ENCODE data around the gene NFIB. TPM values are rescaled to one million over a fixed set of nuclear protein-coding genes. Genes with fewer than 3 reads are reported as not detected.

The NFIB gene
- total RNA-seq, 1 donor from 2014 or later = not detected

DNA sequence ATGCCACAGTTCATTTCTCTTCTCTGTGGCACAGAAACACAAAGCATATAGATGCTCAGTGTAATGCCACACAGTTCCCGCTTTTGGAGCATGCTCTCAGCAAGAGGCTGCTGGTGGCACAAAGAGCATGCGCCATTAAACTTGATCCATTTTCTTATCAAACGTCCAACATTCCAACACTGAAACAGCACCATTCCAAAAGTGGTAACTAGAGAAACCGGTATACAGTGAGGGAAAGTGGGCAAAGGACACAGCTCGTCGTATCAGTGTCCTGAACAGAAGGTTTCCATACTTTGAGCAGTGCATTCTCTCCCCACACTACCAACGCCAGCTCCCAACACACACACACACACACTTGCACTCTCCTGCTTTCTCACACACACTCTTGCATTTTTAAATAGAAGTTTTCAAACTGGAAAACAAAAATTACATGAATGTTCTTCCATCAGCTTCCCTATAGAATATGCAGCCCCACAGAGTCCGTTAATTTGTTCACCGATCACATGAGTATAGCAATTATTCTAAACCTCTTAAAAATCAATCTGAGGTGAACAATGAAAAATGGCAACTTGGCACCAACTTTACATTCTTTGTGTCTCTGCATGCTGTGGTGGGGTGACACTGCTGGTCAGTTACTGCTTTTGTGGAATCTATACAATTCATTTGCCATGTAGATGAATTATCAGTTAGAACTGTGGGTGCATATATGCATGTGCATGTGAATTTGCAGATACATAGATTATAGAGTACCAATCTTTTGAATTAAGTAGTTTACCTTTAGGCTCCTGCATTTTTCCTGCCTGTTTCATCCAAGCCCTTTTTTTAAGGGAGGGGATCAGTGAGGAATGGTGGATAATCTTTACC, 5.7 kb downstream of the NFIB start:
- intact Hi-C loops (cut with micrococcal nuclease) = no loop called here

DNA sequence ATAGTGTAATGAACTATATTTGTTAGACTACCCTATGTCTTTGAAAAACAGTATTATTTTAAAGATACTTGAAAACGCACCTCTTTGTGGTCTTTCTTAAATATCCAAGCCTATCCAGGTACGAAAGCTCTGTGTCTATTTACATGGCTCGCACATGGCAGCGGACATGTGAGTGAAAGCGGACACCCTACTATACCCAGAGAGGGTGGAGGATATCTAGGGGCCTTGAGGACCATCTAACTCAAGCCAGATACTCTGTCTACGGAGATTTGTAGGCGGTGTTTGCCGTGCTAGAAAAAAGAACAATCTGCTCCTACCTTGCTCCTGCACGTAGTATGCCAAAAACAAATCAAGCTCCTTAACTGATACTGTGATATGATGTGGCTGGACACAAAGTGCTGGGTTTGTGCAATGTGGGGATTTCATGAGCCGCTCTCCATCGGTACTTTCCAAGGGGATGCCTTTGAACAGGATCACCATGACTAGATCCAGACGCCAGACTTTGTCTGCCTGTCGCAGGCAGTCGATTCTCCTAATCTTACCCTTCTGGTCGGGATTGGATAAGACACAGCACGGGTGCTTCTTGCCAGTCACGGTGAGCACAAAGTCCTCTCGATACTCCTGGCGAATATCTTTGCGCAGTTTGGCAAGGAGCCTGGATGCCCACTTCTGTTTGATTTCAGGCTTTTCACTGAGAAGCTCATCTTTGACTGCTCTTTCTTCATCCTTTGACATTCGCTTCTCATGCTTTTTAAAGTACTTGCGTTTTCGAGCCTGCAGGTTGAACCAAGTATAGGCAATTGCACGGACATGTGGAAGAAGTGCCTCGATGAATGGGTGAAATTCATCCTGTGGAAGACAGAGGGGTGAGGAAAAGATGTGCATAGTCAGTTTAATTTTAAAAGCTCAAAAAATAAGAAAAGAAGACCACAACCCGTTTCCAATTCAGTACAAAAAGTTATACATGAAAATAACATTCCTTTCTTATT, 7.0 kb downstream of the NFIB start:
- intact Hi-C loops (cut with micrococcal nuclease) = no loop called here

- intact Hi-C loops (cut with micrococcal nuclease) = no loop called here
These were observed 7.8 kb downstream of the NFIB start for GRCh38 chr9:14306188-14306587.

DNA sequence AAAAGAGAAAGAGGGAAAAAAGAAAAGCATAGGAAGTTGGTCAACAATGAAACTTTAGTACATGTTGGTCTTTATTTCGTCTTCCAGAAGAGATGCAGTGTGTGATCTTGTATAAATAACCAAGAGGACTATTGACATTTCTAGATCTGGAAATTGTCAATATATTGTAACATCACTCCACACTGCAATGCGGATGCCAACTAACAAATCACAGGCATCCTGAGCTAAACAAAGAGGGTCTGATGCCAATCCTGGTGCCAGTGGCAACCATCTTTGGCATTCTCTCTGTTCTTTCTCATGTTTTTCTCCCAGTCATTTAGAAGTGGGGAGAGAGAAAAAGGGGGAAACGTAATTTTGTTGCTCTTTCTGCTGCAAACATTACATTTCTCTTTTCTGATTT, 9.7 kb downstream of the NFIB start:
- intact Hi-C loops (cut with micrococcal nuclease) = no loop called here

- intact Hi-C loops (cut with micrococcal nuclease) = no loop called here
These were observed 10.4 kb downstream of the NFIB start for GRCh38 chr9:14303521-14303920.

- intact Hi-C loops (cut with micrococcal nuclease) = no loop called here
These were observed 10.8 kb downstream of the NFIB start for GRCh38 chr9:14303100-14303499.

GRCh38 chr9:14302405-14302804, 11.5 kb downstream of the NFIB start:
- intact Hi-C loops (cut with micrococcal nuclease) = no loop called here

DNA sequence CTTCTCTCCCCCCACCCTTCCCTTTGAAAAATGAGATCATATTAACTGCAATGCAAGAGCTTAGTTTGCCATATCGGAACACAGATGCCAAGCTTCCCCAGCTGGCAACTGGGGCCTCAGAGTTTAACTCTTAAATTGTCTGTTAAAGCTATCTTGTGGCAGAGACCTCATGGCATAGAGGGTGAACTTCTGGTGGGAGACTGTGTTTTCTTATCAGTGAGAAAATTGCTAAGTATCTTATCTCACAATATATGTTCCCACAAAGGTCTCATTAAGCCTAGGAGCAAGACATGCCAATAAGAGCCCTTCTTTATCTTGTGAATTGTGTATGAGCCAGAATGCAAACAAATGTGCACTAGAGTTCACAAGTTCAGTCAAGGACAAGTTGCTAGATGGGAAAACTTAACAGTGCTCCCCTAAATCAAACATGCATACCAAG, 12.3 kb downstream of the NFIB start:
- intact Hi-C loops (cut with micrococcal nuclease) = no loop called here

- intact Hi-C loops (cut with micrococcal nuclease) = no loop called here
These were observed 12.9 kb downstream of the NFIB start for GRCh38 chr9:14301006-14301405.

DNA sequence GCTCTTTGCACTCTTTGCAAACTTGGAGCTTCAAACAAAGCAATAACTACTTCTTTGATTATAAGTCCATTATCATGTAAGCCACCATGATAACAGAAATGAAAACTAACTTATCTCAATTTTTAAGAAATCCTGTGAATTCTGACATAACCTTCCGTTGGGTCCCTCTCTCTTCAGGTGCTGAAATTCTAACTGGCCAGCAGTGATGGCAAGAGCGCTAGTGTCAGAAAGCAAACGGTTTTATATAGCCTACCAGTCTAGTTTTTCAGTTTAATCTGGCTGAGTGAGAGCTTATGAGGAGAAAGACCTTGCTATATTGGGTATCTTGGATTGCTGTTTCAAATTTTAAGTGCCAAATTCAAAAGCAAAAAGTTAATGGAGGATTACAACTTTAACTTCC, 13.4 kb downstream of the NFIB start:
- intact Hi-C loops (cut with micrococcal nuclease) = no loop called here

- intact Hi-C loops (cut with micrococcal nuclease) = no loop called here
These were observed 13.9 kb downstream of the NFIB start for GRCh38 chr9:14300040-14300439.

GRCh38 chr9:14298601-14299022, 15.3 kb downstream of the NFIB start:
- intact Hi-C loops (cut with micrococcal nuclease) = no loop called here

DNA sequence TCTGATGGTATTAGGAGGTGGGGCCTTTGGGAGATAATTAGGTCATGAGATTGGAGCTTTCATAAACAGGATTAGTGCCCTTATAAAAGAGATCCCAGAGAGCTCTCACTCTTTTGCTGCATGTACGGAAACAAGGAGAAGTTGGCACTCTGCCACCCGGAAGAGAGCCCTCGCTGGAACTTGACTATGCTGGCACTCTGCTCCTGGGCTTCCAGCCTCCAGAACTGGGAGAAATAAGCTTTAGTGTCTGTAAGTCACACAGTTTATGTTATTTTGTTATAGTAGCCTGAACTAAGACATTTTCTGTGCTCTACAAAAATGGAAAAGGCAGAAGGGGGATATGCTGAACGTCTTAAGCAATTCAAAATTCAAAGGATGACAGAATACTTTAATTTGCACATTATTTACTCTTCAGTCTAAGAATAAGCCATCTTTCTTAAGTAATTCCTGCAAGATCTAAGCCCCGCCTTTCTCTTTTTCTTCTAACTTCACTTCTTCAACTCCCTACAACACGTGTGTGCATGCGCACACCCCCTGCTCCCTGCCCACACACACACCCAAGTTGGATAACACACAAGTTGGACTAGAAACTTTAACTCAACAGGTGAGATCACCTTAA, 17.3 kb downstream of the NFIB start:
- intact Hi-C loops (cut with micrococcal nuclease) = no loop called here

GRCh38 chr9:14294659-14295058, 19.3 kb downstream of the NFIB start:
- intact Hi-C loops (cut with micrococcal nuclease) = loop anchor here (5.0 kb wide), 1 partner anchor 42 kb away; no protein-coding TSS in a partner anchor

DNA sequence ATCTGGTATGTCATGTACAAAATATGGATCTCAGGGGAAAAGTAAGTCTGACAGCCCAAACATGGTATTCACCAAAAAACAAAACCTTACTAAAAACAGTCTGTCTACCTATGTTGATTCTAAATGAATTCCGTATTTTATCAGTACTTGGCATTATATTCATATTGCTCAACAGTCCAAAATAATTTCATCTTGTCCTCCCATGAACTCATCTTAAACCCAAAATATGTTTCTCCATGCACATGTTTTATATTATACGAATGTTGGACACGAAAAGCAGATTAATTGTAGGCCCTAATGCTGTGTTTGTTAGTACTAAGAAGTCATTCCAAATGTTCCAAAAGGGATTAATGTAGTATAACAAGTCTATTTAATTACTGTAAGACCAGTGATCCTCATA, 20.1 kb downstream of the NFIB start:
- intact Hi-C loops (cut with micrococcal nuclease) = loop anchor here (5.0 kb wide), 1 partner anchor 42 kb away; no protein-coding TSS in a partner anchor

GRCh38 chr9:14292181-14292739, 21.7 kb downstream of the NFIB start:
- intact Hi-C loops (cut with micrococcal nuclease) = loop anchor here (5.0 kb wide), 1 partner anchor 40 kb away; no protein-coding TSS in a partner anchor

GRCh38 chr9:14289916-14290315, 24.0 kb downstream of the NFIB start:
- intact Hi-C loops (cut with micrococcal nuclease) = loop anchor here (5.0 kb wide), 1 partner anchor 38 kb away; no protein-coding TSS in a partner anchor

DNA sequence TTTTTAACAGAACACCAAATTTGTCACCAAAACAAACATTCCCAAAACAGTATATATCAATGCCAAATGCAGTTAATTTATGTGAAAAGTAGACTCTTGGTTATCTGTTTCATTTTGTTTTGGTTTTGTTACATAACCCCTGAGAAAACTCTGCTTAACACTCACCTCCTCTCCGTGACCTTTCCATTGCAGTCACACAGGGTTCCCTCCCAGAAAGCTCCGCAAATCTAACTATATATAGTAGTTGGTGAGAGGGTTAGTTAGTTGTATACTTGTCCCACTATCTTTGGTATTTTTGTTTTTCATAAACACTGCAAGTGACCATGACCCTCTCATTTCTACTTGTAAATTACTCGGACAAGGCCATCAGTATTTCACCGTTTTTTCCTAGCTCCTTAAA, 25.5 kb downstream of the NFIB start:
- intact Hi-C loops (cut with micrococcal nuclease) = no loop called here

- intact Hi-C loops (cut with micrococcal nuclease) = no loop called here
These were observed 27.8 kb downstream of the NFIB start for GRCh38 chr9:14286121-14286520.

GRCh38 chr9:14283276-14283675, 30.7 kb downstream of the NFIB start:
- intact Hi-C loops (cut with micrococcal nuclease) = no loop called here

- intact Hi-C loops (cut with micrococcal nuclease) = no loop called here
These were observed 32.1 kb downstream of the NFIB start for GRCh38 chr9:14281876-14282275.
